Right atrium auricular region (tissue), 2 donors: ENCODE results near the gene NMNAT3. TPM values are rescaled to one million over a fixed set of nuclear protein-coding genes. Genes with fewer than 3 reads are reported as not detected.

Source experiments
- DNase-seq: peaks from one replicate; pipeline ENCODE4 v3.0.0-alpha.2; 2019; ENCODE audit warnings: low spot score
- H3K27ac ChIP-seq, 2 donors: fragments of 200-600 bp; sonication (generic); 1 replicate in 1 of 2; 2 replicates in 1 of 2; pipeline ENCODE4 v1.5.1; 2016 to 2019
- H3K27me3 ChIP-seq, 2 donors: fragments of 200-600 bp; sonication (generic); one replicate each; pipeline versions ENCODE4 v1.5.1 to v1.6.0; 2017 to 2019
- H3K36me3 ChIP-seq: fragments of 200-600 bp; sonication (generic); one replicate; pipeline ENCODE4 v1.5.1; 2016
- H3K4me1 ChIP-seq, 2 donors: fragments of 200-600 bp; sonication (generic); one replicate each; pipeline versions ENCODE4 v1.5.1 to v1.6.0; 2017 to 2019
- H3K4me3 ChIP-seq, 2 donors: fragments of 200-600 bp; sonication (generic); 1 replicate in 1 of 2; 2 replicates in 1 of 2; pipeline ENCODE4 v1.5.1; 2017 to 2019; ENCODE audit warnings: mild to moderate bottlenecking in 1 of 2, moderate library complexity in 1 of 2
- H3K9me3 ChIP-seq, 2 donors: fragments of 200-600 bp; sonication (generic); one replicate each; pipeline ENCODE4 v1.5.1; 2019
- total RNA-seq, 2 donors: library from RNA; depleted of rRNA; stranded (reverse); fragments of >200 nt; gene quantifications; one replicate each; pipeline ENCODE4 v1.1.0, GENCODE V29; 2016
- TF ChIP-seq, protein P1 (sequence below), 2 donors: fragments of 200-600 bp; sonication (generic); IDR thresholded peaks; one replicate each; pipeline ENCODE4 v1.5.1; 2019; ENCODE audit warnings: antibody characterized with exemption in 2 of 2

The NMNAT3 gene
- total RNA-seq, 2 donors from 2014 or later = 11.0 to 23.4 TPM

DNA sequence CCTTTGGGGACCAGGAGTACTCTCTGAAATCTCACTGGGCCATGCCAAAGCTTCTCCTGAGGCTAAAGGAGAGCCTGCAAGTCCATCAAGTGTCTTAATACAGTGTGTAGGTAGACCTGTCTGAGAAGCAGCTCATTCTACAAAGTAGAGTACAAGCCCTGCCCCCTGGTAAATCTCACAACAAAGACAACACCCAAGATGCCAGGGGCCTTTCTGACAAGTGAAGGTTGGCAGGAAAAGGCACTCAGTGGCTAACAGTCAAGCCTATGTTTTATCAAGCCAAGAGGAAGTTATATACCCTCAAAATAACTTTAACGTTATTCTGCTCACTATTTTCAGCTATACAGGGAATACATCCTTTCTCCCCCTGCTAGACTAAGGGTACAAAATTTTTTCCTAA lies 58.3 kb downstream of the NMNAT3 start:
- H3K4me3 ChIP-seq = no peak overlapping the region
- H3K36me3 ChIP-seq = no peaks in the 10 kb centered on the region
- no peaks in the 10 kb centered on the region for H3K9me3 ChIP-seq
- H3K27me3 ChIP-seq = no peaks in the 10 kb centered on the region
- no peak for DNase-seq
- H3K4me1 ChIP-seq = no peaks in the 10 kb centered on the region
- TF ChIP-seq, protein P1, sequence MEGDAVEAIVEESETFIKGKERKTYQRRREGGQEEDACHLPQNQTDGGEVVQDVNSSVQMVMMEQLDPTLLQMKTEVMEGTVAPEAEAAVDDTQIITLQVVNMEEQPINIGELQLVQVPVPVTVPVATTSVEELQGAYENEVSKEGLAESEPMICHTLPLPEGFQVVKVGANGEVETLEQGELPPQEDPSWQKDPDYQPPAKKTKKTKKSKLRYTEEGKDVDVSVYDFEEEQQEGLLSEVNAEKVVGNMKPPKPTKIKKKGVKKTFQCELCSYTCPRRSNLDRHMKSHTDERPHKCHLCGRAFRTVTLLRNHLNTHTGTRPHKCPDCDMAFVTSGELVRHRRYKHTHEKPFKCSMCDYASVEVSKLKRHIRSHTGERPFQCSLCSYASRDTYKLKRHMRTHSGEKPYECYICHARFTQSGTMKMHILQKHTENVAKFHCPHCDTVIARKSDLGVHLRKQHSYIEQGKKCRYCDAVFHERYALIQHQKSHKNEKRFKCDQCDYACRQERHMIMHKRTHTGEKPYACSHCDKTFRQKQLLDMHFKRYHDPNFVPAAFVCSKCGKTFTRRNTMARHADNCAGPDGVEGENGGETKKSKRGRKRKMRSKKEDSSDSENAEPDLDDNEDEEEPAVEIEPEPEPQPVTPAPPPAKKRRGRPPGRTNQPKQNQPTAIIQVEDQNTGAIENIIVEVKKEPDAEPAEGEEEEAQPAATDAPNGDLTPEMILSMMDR (IDR thresholded peaks at IDR 0.05) = no peak
- no peak overlapping the region for H3K27ac ChIP-seq

DNA sequence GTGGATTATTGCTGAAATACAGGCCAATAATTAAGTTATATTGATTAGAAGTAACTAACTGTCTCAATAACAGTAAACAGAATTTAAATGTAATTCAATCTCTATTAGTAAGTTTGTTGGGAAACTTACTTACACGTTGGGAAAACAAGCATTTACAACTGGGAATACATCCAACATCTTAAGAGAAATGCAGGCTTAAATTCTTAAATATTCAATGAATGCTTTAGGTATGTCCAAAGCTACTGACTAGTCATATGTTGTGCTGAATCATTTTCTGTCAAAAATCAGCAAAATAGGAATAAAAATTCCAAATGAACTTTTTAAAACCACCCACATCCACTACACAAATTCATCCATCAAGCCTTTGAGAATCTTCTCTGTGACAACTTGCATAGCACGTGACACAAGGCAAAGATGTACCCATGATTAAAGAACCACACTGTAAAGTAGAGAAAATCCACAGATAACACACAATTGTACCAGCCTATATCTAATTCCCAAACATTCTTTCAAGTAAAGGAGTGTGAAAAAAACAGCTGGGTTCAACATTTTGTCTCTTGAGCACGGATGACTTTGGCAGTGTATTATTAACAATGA lies 60.0 kb downstream of the NMNAT3 start:
- no peak for DNase-seq
- Histone ChIP-seq H3K4me3 (no peak overlapping the region), H3K9me3 (no peaks in the 10 kb centered on the region), H3K27me3 (no peaks in the 10 kb centered on the region), H3K27ac (no peak overlapping the region), H3K36me3 (no peaks in the 10 kb centered on the region), H3K4me1 (no peaks in the 10 kb centered on the region)
- TF ChIP-seq, protein P1 (IDR thresholded peaks at IDR 0.05) = no peak

DNA sequence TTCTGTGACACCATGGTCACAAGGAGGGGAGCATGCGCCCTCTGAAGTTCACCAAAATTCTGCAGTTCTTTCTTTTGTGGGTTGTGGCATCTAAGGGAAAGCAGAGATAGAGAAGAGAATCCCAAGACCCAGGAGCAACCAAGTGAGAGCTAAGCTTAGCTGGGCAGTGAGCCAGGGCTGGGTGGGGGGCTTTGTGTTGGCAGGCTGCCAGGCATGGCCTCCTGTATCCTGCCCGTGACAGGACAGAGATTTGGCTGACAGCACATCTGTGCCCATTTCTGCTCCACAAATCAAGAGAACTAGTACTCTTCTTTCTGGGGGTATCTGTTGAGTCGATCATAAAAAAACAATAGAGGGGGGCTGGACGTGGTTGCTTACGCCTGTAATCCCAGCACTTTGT lies 66.2 kb downstream of the NMNAT3 start:
- Histone ChIP-seq H3K4me1 (no peaks in the 10 kb centered on the region), H3K36me3 (no peaks in the 10 kb centered on the region), H3K27ac (no peak overlapping the region), H3K27me3 (no peaks in the 10 kb centered on the region), H3K9me3 (no peaks in the 10 kb centered on the region), H3K4me3 (no peak overlapping the region)
- no peak for DNase-seq
- TF ChIP-seq, protein P1 (IDR thresholded peaks at IDR 0.05) = no peak

DNA sequence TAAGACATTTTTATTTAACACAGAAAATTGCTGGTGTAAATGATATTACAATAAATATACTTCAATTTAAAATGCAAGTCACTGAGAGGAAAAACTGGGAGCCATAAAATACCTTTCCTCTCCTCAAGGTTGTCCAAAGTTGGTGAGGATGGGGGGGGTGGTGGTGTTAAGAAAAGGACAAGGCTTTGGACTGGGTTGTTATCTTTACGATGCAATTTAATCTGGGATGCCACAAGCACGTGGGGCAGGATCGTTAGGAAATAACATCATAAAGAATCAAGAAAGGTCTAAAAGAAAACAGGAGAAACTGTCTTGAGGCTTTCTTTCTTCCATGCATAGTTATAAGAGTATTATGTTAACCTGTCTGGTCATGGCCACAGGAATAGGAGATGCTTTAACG lies 66.9 kb downstream of the NMNAT3 start:
- TF ChIP-seq, protein P1 (IDR thresholded peaks at IDR 0.05) = no peak
- Histone ChIP-seq H3K4me1 (no peaks in the 10 kb centered on the region), H3K27ac (no peak overlapping the region), H3K27me3 (no peaks in the 10 kb centered on the region), H3K9me3 (no peaks in the 10 kb centered on the region), H3K36me3 (no peaks in the 10 kb centered on the region), H3K4me3 (no peak overlapping the region)
- DNase-seq = no peak

DNA sequence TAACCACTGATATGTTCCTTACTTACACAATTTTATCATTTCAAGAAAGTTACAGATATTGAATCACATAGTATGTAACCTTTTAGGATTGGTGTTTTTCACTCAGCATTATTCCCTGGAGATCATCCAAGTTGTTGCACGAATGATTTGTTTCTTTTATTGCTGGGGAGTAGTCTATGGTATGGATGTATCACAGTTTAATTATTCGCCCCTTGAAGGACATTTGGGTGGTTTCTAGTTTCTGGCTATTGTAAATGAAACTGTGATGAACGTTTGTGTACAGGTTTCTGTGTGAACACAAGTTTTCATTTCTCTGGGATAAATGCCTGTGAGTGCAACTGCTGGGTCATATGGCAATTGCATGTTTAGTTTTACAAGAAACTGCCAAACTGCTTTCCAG lies 68.8 kb downstream of the NMNAT3 start:
- no peak overlapping the region for H3K27ac ChIP-seq
- TF ChIP-seq, protein P1 (IDR thresholded peaks at IDR 0.05) = no peak
- DNase-seq = no peak
- no peaks in the 10 kb centered on the region for H3K36me3 ChIP-seq
- no peaks in the 10 kb centered on the region for H3K9me3 ChIP-seq
- H3K4me3 ChIP-seq = no peak overlapping the region
- H3K4me1 ChIP-seq = no peaks in the 10 kb centered on the region
- H3K27me3 ChIP-seq = no peaks in the 10 kb centered on the region

DNA sequence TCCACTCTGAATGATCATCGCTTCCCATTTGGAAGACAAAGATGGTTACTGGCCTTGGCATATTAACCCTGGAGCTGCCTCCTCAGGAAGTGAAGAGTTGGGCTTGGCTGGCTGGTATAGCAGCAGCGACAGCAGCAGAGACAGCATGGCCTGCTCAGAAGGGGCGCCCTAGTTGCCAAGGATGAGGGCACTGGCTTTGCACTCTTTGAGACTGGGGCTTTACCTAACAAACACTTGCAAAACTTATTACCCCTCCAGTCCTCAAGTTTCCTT lies 69.7 kb downstream of the NMNAT3 start:
- no peak overlapping the region for H3K4me3 ChIP-seq

More for the DNA sequence above, 69.7 kb downstream of the NMNAT3 start:
- Histone ChIP-seq H3K27ac (no peak overlapping the region), H3K36me3 (no peaks in the 10 kb centered on the region), H3K4me1 (no peaks in the 10 kb centered on the region), H3K9me3 (no peaks in the 10 kb centered on the region), H3K27me3 (no peaks in the 10 kb centered on the region)
- no peak for DNase-seq
- TF ChIP-seq, protein P1 (IDR thresholded peaks at IDR 0.05) = no peak
